EL (cell line): ENCODE measurements around the gene ARL5A.
A peak's percentile ranks its signal among the peaks of the same experiment; 100 is the strongest.

Source experiments
- DNase-seq: peaks from one replicate; pipeline ENCODE4 v3.0.0-alpha.2; 2016

Gene ARL5A

GRCh38 chr2:151840216-151841046 is 12.2 kb upstream of the ARL5A start:
- no peak for DNase-seq

GRCh38 chr2:151837926-151838325 is 9.7 kb upstream of the ARL5A start:
- DNase-seq = no peak

- no peak for DNase-seq
Measured at GRCh38 chr2:151833984-151834383, 5.8 kb upstream of the ARL5A start.

GRCh38 chr2:151830961-151831360 is 2.7 kb upstream of the ARL5A start:
- DNase-seq = no peak

- DNase-seq = no peak
Measured at GRCh38 chr2:151828890-151829324, 686 bp upstream of the ARL5A start.

GRCh38 chr2:151827564-151828142 is 568 bp downstream of the ARL5A start:
- peak; percentile 35 for DNase-seq

GRCh38 chr2:151826737-151827157 is 1.5 kb downstream of the ARL5A start:
- peak; percentile 2 for DNase-seq

GRCh38 chr2:151824886-151825285 is 3.3 kb downstream of the ARL5A start:
- DNase-seq = no peak

GRCh38 chr2:151823651-151824050 is 4.6 kb downstream of the ARL5A start:
- DNase-seq = no peak

GRCh38 chr2:151819920-151820319 is 8.3 kb downstream of the ARL5A start:
- no peak for DNase-seq

GRCh38 chr2:151817929-151818328 is 10.3 kb downstream of the ARL5A start:
- no peak for DNase-seq

GRCh38 chr2:151816843-151817242 is 11.4 kb downstream of the ARL5A start:
- no peak for DNase-seq

- no peak for DNase-seq
Measured at GRCh38 chr2:151815821-151816489, 12.3 kb downstream of the ARL5A start.

GRCh38 chr2:151810489-151810888 is 17.7 kb downstream of the ARL5A start:
- no peak for DNase-seq

- DNase-seq = no peak
Measured at GRCh38 chr2:151809073-151809383, 19.2 kb downstream of the ARL5A start.

GRCh38 chr2:151808258-151809072 is 19.8 kb downstream of the ARL5A start:
- peak; percentile 12 for DNase-seq

GRCh38 chr2:151805961-151806360 is 22.3 kb downstream of the ARL5A start:
- DNase-seq = no peak

GRCh38 chr2:151805343-151805742 is 22.9 kb downstream of the ARL5A start:
- DNase-seq = no peak

- DNase-seq = no peak
Measured at GRCh38 chr2:151803811-151804210, 24.4 kb downstream of the ARL5A start.

GRCh38 chr2:151802315-151802714 is 25.9 kb downstream of the ARL5A start:
- no peak for DNase-seq

GRCh38 chr2:151799886-151800292 is 28.3 kb downstream of the ARL5A start:
- DNase-seq = no peak

GRCh38 chr2:151796774-151797173 is 31.4 kb downstream of the ARL5A start:
- no peak for DNase-seq

- DNase-seq = no peak
Measured at GRCh38 chr2:151795646-151796240, 32.5 kb downstream of the ARL5A start.
